22Rv1 (cell line): ENCODE data around the gene ARID1B.

Experiments used
- ZFX ChIP-seq: fragments of 450-650 bp; IDR thresholded peaks from 2 replicates; pipeline ENCODE4 v1.6.1; 2017; ENCODE audit warnings: antibody characterized with exemption, borderline replicate concordance
- TF ChIP-seq, protein P1 (sequence below): fragments of 450-650 bp; IDR thresholded peaks from 2 replicates; pipeline ENCODE4 v1.5.1; 2017; ENCODE audit warnings: mild to moderate bottlenecking

DNA sequence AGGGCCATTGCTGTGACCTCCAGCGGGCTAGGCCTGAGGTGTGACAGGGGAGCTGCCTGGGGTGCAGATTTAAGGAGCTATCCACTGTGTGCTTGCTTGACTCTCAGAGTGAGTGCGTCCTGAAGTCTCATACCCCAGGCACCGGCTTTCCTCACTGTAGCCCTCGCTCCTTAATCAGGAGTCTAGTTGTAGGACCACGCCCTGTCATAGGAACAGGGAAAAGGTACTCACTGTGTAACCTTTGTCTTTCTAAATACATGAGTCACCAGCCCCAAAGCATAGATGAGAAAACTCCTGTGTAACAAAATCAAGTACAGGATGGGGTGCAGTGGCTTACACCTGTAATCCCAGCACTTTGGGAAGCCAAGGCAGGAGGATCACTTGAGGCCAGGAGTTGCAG is 404.5 kb downstream of the ARID1B start:
- TF ChIP-seq, protein P1, sequence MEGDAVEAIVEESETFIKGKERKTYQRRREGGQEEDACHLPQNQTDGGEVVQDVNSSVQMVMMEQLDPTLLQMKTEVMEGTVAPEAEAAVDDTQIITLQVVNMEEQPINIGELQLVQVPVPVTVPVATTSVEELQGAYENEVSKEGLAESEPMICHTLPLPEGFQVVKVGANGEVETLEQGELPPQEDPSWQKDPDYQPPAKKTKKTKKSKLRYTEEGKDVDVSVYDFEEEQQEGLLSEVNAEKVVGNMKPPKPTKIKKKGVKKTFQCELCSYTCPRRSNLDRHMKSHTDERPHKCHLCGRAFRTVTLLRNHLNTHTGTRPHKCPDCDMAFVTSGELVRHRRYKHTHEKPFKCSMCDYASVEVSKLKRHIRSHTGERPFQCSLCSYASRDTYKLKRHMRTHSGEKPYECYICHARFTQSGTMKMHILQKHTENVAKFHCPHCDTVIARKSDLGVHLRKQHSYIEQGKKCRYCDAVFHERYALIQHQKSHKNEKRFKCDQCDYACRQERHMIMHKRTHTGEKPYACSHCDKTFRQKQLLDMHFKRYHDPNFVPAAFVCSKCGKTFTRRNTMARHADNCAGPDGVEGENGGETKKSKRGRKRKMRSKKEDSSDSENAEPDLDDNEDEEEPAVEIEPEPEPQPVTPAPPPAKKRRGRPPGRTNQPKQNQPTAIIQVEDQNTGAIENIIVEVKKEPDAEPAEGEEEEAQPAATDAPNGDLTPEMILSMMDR = no peak
- no peak for TF ChIP-seq ZFX
